ENCODE results near the gene FBF1.

GRCh38 chr17:75874323-75875181 lies 66.3 kb downstream of the FBF1 start:
- TF ChIP-seq CTCF (IDR thresholded peaks at IDR 0.05) (no peak), POLR2A (IDR thresholded peaks at IDR 0.05) (no peak)

Data from right lobe of liver (tissue), 4 donors.